MM.1S (cell line): ENCODE results near the gene ARHGAP4.

Source experiments
- EZH2 ChIP-seq: fragments of 300-600 bp; sonication (generic); optimal IDR thresholded peaks from 2 replicates; pipeline ENCODE3; 2017; ENCODE audit warnings: low read depth, mild to moderate bottlenecking, antibody characterized with exemption, low read length, mixed read lengths
- EZH2phosphoT487 ChIP-seq: fragments of 300-600 bp; sonication (generic); IDR thresholded peaks from 2 replicates; pipeline ENCODE4 v1.6.1; 2018; ENCODE audit warnings: antibody characterized with exemption, low read length
- TF ChIP-seq, protein P1 (sequence below): fragments of 300-600 bp; sonication (generic); IDR thresholded peaks from 2 replicates; pipeline ENCODE4 v1.5.1; 2016; ENCODE audit warnings: antibody characterized with exemption, low read length, mixed read lengths

DNA sequence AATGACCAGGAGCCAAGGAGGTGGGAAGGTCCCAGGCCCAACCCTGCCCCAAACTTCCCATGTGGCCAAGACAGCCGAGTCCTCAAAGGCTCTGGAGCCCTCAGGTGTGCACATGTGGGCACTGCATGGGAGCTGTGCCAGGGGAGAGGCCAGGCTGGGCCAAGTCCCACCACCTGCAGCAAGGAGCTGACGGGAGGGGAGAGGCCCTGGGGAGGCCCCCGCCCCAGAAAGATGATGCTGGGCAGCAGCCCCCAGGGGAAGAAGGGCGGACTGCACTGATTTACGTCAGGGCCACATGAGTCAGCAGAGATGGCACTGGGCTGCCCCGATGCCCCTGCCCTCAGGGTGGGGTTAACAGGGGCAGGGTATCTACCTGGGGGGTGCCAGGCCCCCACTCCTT lies 41.5 kb downstream of the ARHGAP4 start:
- TF ChIP-seq EZH2 (no peak), EZH2phosphoT487 (no peak)
- TF ChIP-seq, protein P1, sequence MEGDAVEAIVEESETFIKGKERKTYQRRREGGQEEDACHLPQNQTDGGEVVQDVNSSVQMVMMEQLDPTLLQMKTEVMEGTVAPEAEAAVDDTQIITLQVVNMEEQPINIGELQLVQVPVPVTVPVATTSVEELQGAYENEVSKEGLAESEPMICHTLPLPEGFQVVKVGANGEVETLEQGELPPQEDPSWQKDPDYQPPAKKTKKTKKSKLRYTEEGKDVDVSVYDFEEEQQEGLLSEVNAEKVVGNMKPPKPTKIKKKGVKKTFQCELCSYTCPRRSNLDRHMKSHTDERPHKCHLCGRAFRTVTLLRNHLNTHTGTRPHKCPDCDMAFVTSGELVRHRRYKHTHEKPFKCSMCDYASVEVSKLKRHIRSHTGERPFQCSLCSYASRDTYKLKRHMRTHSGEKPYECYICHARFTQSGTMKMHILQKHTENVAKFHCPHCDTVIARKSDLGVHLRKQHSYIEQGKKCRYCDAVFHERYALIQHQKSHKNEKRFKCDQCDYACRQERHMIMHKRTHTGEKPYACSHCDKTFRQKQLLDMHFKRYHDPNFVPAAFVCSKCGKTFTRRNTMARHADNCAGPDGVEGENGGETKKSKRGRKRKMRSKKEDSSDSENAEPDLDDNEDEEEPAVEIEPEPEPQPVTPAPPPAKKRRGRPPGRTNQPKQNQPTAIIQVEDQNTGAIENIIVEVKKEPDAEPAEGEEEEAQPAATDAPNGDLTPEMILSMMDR, result no peak
